ENCODE data around the gene HNRNPF.

HNRNPF gene

DNA sequence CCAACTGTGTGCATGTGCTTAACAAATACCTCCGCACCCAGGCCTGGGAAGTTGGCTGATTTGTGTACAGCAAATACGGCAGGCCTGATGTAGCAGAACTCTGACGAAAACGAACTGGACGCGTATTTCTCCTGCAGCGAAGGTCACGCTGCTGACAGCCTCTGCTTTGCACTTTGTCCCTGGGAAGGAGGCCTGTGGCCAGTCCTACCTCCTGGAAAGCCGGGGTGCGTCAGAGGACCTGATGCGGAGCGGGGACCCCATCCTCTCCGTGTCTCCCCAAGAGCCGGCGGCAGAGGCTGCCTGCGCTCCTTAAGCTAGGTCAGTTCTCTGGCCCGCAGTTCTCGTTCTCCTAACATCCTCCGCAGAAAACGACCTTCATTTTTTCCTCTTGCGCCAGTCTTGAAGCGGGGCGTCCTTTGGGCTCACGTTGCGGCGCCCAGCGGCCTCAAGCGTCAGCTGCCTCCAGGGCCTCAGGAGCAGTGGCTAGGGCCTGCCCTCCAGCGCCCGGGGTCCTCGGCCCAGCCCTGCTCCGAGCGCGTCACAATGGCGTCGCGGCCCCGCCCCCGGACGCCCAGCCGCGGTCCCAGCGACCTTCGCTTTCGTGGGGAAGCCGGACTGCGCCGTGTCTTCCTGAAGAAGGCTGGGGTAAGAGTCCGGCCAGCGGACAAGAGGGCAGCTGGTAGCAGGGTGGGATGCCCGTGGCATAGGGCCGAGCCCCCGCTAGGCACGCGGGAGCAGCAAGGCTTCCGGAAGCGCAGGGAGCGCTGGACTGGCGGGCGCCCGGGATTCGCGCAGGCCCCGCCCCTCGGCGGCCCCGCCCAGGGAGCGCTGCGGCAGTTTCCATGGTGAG lies 27.5 kb upstream of the HNRNPF start, which contains the start of gene ZNF487:
TSS of gene ZNF487 (plus strand) at position 821 of the 850 bp plus-strand sequence. CDS start 38,703 bp downstream, outside the sequence.
- no peak within 1 kb of the TSS for H3K4ac ChIP-seq (ENCODE audit: low read length)
- peak within 1 kb of the TSS; percentile 98 for H3K4me2 ChIP-seq (ENCODE audit: insufficient read depth, low read length, poor library complexity, severe bottlenecking)
- peak within 1 kb of the TSS; percentile 93 for H4K8ac ChIP-seq (ENCODE audit: low read depth, low read length)
- H2AFZ ChIP-seq (ENCODE audit: low read length), result peak within 1 kb of the TSS; percentile 98
- H3K14ac ChIP-seq (ENCODE audit: low read length), result peak within 1 kb of the TSS; percentile 99
- H4K91ac ChIP-seq (ENCODE audit: low read depth, low read length, poor library complexity), result peak within 1 kb of the TSS; percentile 92
- peak; percentile 86 for DNase-seq (ENCODE audit: low spot score)
- H3K23ac ChIP-seq (ENCODE audit: low read depth, low read length, poor library complexity), result peak within 1 kb of the TSS; percentile 89
- no peaks in the 10 kb centered on the region for H3K36me3 ChIP-seq (replicated peaks in 1 of 2; ENCODE audit: control insufficient read depth in 2 of 2, insufficient read depth in 2 of 2, low read length in 2 of 2)
- H3K27me3 ChIP-seq (ENCODE audit: control insufficient read depth in 3 of 3, insufficient read depth in 3 of 3, low read depth in 1 of 3, low read length in 3 of 3), result no peaks in the 10 kb centered on the region
- peaks cover 3 to 5% of the 10 kb centered on the region in 2 donors for H3K4me1 ChIP-seq (ENCODE audit: control insufficient read depth in 2 of 2, insufficient read depth in 1 of 2, low read depth in 1 of 2, low read length in 2 of 2)
- peak within 1 kb of the TSS; percentile 97 for H2BK12ac ChIP-seq (ENCODE audit: low read length)
- H3K18ac ChIP-seq (ENCODE audit: low read length), result peak within 1 kb of the TSS; percentile 100
- H3K9ac ChIP-seq (ENCODE audit: low read depth, low read length, poor library complexity), result peak within 1 kb of the TSS; percentile 99
- peak within 1 kb of the TSS; percentile 88 to 98 for H3K4me3 ChIP-seq (ENCODE audit: low read length in 2 of 2)
- no peaks in the 10 kb centered on the region for H3K79me1 ChIP-seq (ENCODE audit: low read depth, low read length)
- WGBS, 2 donors (ENCODE audit: extremely low coverage in 2 of 2, insufficient read length in 2 of 2, insufficient replicate concordance in 1 of 2), result no CpG with 5 or more reads among the region's 69 CpGs
- peak within 1 kb of the TSS; percentile 97 for H2AK5ac ChIP-seq (ENCODE audit: low read depth, low read length)
- H3K27ac ChIP-seq (replicated peaks; ENCODE audit: low read length), result peak within 1 kb of the TSS; percentile 95
- H2BK15ac ChIP-seq (ENCODE audit: low read length), result peak within 1 kb of the TSS; percentile 92
- no peaks in the 10 kb centered on the region for H3K9me3 ChIP-seq (replicated peaks in 1 of 2; ENCODE audit: control insufficient read depth in 2 of 2, insufficient read depth in 1 of 2, low read depth in 1 of 2, low read length in 2 of 2)
- H2BK120ac ChIP-seq (ENCODE audit: low read depth, low read length), result no peak within 1 kb of the TSS
- H2BK5ac ChIP-seq (ENCODE audit: low read length), result peak within 1 kb of the TSS; percentile 98

DNA sequence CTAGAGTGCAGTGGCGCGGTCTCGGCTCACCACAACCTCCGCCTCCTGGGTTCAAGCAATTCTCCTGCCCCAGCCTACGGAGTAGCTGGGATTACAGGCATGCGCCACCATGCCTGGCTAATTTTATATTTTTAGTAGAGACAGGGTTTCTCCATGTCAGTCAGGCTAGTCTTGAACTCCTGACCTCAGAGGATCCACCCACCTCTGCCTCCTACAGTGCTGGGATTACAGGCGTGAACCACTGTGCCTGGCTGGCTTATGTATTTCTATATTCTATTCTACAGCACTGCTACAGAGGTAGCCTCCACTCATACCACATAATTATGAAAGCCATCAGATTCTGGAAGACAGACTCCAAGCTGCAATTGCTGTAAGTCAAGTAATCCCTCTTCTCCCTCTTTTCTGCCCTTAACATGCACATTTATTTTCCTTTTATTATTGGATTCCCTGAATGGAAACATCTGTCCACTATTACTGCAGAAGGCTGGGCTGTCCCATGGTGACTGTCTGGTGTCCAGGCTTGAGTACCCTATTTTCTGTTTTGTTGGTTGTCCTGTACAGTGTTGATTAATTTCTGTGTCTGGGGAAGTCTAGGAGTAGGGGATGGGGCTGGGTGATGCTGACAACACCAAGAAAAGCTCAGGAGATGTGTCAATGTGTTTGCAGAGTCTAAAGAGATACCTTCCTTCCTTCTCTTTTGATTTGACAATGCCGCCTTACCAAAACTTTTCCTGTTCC lies 22.1 kb upstream of the HNRNPF start:
- no peaks in the 10 kb centered on the region for H3K4me1 ChIP-seq (ENCODE audit: control insufficient read depth in 2 of 2, insufficient read depth in 1 of 2, low read depth in 1 of 2, low read length in 2 of 2)
- H2BK12ac ChIP-seq (ENCODE audit: low read length), result no peak overlapping the region
- no peak for DNase-seq (ENCODE audit: low spot score)
- no peak overlapping the region for H3K18ac ChIP-seq (ENCODE audit: low read length)
- no peaks in the 10 kb centered on the region for H3K9me3 ChIP-seq (replicated peaks in 1 of 2; ENCODE audit: control insufficient read depth in 2 of 2, insufficient read depth in 1 of 2, low read depth in 1 of 2, low read length in 2 of 2)
- no peak overlapping the region for H2BK15ac ChIP-seq (ENCODE audit: low read length)
- H2BK120ac ChIP-seq (ENCODE audit: low read depth, low read length), result no peak overlapping the region
- H3K27ac ChIP-seq (replicated peaks; ENCODE audit: low read length), result no peak overlapping the region
- H2BK5ac ChIP-seq (ENCODE audit: low read length), result no peak overlapping the region
- no peaks in the 10 kb centered on the region for H3K27me3 ChIP-seq (ENCODE audit: control insufficient read depth in 3 of 3, insufficient read depth in 3 of 3, low read depth in 1 of 3, low read length in 3 of 3)
- H3K23ac ChIP-seq (ENCODE audit: low read depth, low read length, poor library complexity), result no peak overlapping the region
- no peak overlapping the region for H2AK5ac ChIP-seq (ENCODE audit: low read depth, low read length)
- H3K4me3 ChIP-seq (ENCODE audit: low read length in 2 of 2), result no peak overlapping the region
- H4K91ac ChIP-seq (ENCODE audit: low read depth, low read length, poor library complexity), result no peak overlapping the region
- H3K79me1 ChIP-seq (ENCODE audit: low read depth, low read length), result no peaks in the 10 kb centered on the region
- H4K8ac ChIP-seq (ENCODE audit: low read depth, low read length), result no peak overlapping the region
- WGBS, 2 donors (ENCODE audit: extremely low coverage in 2 of 2, insufficient read length in 2 of 2, insufficient replicate concordance in 1 of 2), result no CpG with 5 or more reads among the region's 8 CpGs
- H3K36me3 ChIP-seq (replicated peaks in 1 of 2; ENCODE audit: control insufficient read depth in 2 of 2, insufficient read depth in 2 of 2, low read length in 2 of 2), result no peaks in the 10 kb centered on the region
- no peak overlapping the region for H3K14ac ChIP-seq (ENCODE audit: low read length)
- H3K9ac ChIP-seq (ENCODE audit: low read depth, low read length, poor library complexity), result no peak overlapping the region
- no peak overlapping the region for H2AFZ ChIP-seq (ENCODE audit: low read length)
- H3K4me2 ChIP-seq (ENCODE audit: insufficient read depth, low read length, poor library complexity, severe bottlenecking), result no peak overlapping the region
- no peak overlapping the region for H3K4ac ChIP-seq (ENCODE audit: low read length)

DNA sequence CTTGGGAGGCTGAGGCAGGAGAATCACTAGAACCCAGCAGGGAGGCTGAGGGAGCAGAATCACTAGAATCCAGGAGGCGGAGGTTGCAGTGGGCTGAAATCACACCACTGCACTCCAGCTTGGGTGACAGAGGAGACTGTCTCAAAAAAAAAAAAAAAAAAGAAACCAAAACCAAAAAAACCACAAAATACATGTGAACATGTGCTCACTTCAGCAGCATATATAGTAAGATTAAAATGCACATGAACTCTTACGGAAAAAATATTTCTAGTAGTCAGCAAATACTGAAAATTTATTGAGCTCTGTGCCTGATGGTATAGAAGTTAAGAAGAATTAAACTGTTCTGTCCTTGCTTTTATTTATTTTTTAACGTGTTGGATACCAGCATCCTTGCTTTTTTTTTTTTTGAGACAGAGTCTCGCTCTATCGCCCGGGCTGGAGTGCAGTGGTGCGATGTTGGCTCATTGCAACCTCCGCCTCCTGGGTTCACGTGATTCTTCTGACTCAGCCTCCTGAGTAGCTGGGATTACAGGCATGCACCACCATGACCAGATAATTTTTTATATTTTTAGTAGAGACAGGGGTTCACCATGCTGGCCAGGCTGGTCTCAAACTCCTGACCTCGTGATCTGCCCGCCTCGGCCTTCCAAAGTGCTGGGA lies 18.3 kb upstream of the HNRNPF start:
- H3K14ac ChIP-seq (ENCODE audit: low read length), result no peak overlapping the region
- H2BK12ac ChIP-seq (ENCODE audit: low read length), result no peak overlapping the region
- no peak for DNase-seq (ENCODE audit: low spot score)
- no peaks in the 10 kb centered on the region for H3K9me3 ChIP-seq (replicated peaks in 1 of 2; ENCODE audit: control insufficient read depth in 2 of 2, insufficient read depth in 1 of 2, low read depth in 1 of 2, low read length in 2 of 2)
- H3K27ac ChIP-seq (replicated peaks; ENCODE audit: low read length), result no peak overlapping the region
- no peak overlapping the region for H2AK5ac ChIP-seq (ENCODE audit: low read depth, low read length)
- no peaks in the 10 kb centered on the region for H3K4me1 ChIP-seq (ENCODE audit: control insufficient read depth in 2 of 2, insufficient read depth in 1 of 2, low read depth in 1 of 2, low read length in 2 of 2)
- H3K4ac ChIP-seq (ENCODE audit: low read length), result no peak overlapping the region
- no peak overlapping the region for H4K8ac ChIP-seq (ENCODE audit: low read depth, low read length)
- WGBS, 2 donors (ENCODE audit: extremely low coverage in 2 of 2, insufficient read length in 2 of 2, insufficient replicate concordance in 1 of 2), result no CpG with 5 or more reads among the region's 12 CpGs
- H3K9ac ChIP-seq (ENCODE audit: low read depth, low read length, poor library complexity), result no peak overlapping the region
- no peak overlapping the region for H2AFZ ChIP-seq (ENCODE audit: low read length)
- no peak overlapping the region for H2BK15ac ChIP-seq (ENCODE audit: low read length)
- H3K18ac ChIP-seq (ENCODE audit: low read length), result no peak overlapping the region
- H3K4me2 ChIP-seq (ENCODE audit: insufficient read depth, low read length, poor library complexity, severe bottlenecking), result no peak overlapping the region
- H2BK5ac ChIP-seq (ENCODE audit: low read length), result no peak overlapping the region
- no peak overlapping the region for H4K91ac ChIP-seq (ENCODE audit: low read depth, low read length, poor library complexity)
- no peaks in the 10 kb centered on the region for H3K79me1 ChIP-seq (ENCODE audit: low read depth, low read length)
- no peak overlapping the region for H2BK120ac ChIP-seq (ENCODE audit: low read depth, low read length)
- no peak overlapping the region for H3K4me3 ChIP-seq (ENCODE audit: low read length in 2 of 2)
- H3K23ac ChIP-seq (ENCODE audit: low read depth, low read length, poor library complexity), result no peak overlapping the region
- H3K36me3 ChIP-seq (replicated peaks in 1 of 2; ENCODE audit: control insufficient read depth in 2 of 2, insufficient read depth in 2 of 2, low read length in 2 of 2), result no peaks in the 10 kb centered on the region
- no peaks in the 10 kb centered on the region for H3K27me3 ChIP-seq (ENCODE audit: control insufficient read depth in 3 of 3, insufficient read depth in 3 of 3, low read depth in 1 of 3, low read length in 3 of 3)
